Rectal smooth muscle tissue (tissue), 1 donor: ENCODE data around the gene VENTX.
"Not testable (repeated sequence)": the region's sequence is repeated elsewhere in the genome, so short reads cannot be mapped to it uniquely, and the experiment has no call there.

Experiments
- H3K27ac ChIP-seq: one replicate; pipeline ENCODE4 v1.7.0; 2013; ENCODE audit warnings: low read depth, low read length, inconsistent platforms
- H3K27me3 ChIP-seq: one replicate; pipeline ENCODE4 v1.7.0; 2013; ENCODE audit warnings: low read length; ENCODE audit not compliant: control insufficient read depth, insufficient read depth
- H3K36me3 ChIP-seq: one replicate; pipeline ENCODE4 v1.7.0; 2013; ENCODE audit warnings: low read length; ENCODE audit not compliant: control insufficient read depth, insufficient read depth
- H3K4me1 ChIP-seq: one replicate; pipeline ENCODE4 v1.7.0; 2013; ENCODE audit warnings: low read length; ENCODE audit not compliant: control insufficient read depth, insufficient read depth
- H3K4me3 ChIP-seq: one replicate; pipeline ENCODE4 v1.7.0; 2013; ENCODE audit warnings: low read length
- H3K9ac ChIP-seq: one replicate; pipeline ENCODE4 v1.7.0; 2013; ENCODE audit warnings: low read length

The VENTX gene

DNA sequence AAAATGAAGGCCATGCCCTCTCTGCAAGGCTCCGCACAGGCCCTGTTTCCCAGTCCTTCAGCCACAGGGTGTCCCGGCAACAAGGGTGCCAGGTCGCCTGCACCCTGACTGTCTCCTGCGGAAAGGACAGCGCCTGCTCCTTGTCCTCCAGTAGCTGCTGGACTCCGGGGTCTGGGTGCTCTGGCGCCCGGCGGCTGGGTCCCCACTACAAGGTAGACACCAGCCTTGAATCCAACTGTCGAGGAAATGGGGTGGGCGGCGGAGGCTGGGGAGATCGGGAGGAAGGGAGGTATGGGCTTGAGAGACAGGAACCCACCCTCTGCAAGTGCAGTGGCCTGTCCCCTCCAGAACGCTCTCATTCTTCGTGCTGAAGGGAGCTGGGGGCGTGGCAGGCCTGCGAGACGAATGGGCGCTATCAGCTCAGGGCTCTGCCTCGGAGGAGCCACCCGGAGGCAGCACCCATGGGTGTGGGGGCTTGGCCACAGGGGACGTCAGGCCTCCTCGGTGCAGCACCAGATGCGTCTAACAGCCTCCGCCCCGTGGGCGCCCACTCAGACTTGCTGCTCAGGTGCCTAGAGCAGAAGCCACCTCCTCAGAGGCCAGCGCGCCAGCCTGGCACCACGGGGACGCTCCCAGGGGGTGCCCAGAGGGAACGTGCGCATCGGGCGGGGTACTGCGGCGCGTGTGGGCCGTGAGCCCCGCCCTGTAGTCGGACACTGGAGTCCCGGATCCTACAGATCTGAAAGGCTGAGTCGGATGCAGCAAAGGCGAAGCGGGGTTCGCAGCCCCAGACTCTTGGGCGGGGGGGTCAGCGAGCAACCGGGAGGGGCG lies 23.5 kb downstream of the VENTX start:
- Histone ChIP-seq H3K36me3 (no peaks in the 10 kb centered on the region), H3K27me3 (no peaks in the 10 kb centered on the region), H3K9ac (no peak overlapping the region), H3K4me3 (peak overlapping the region; percentile 77), H3K27ac (peak overlapping the region; percentile 83), H3K4me1 (peaks cover 6% of the 10 kb centered on the region)

DNA sequence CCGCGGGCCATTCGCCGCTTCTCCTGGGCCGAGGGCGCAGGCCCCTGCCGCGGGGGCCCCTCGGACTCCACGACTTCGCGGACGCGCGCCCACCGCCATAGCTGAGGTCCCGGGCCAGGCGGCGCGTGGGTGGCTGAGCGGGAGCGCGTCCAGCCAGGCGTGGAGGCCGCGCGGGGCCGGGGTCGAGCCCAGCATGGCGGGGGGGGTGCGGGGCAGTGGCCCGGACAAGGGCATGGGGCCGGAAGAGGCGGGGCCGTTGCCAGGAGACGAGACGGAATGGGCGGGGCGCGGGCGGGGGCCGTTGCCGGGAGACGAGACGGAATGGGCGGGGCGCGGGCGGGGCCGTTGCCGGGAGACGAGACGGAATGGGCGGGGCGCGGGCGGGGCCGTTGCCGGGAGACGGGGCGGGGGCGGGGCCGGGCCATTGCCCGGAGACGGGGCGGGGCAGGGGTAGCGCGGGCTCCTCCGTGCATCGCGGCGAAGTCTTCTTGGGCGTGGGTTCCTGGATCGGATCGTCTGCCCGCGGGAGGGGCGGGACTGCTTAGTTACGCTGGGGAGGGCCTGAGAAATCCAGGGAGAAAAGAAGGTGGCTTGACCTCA lies 24.2 kb downstream of the VENTX start:
- Histone ChIP-seq H3K4me1 (peaks cover 6% of the 10 kb centered on the region), H3K27me3 (no peaks in the 10 kb centered on the region), H3K27ac (peak overlapping the region; percentile 83), H3K9ac (no peak overlapping the region), H3K36me3 (no peaks in the 10 kb centered on the region), H3K4me3 (peak overlapping the region; percentile 77)

DNA sequence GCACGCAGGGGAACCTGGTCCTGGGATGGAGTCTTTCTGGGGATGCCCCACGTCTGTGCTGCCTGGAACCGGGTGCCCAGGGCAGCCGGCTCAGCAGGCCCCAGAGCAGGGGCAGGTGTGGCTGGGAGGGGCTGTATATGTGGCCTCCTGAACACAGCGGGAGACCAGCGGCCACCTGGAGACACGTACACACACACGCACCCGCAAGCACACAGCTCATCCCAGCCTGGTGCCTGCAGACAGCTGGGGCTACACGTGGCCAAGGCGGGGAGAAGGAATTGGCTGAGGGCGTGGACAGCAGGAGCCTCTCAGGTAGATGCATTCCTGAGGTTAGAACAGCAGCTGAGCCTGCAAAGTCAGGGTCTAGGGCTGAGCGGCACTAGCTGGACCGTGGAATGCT lies 25.0 kb downstream of the VENTX start:
- H3K4me1 ChIP-seq: peaks cover 6% of the 10 kb centered on the region
- H3K4me3 ChIP-seq: peak overlapping the region; percentile 22
- H3K27ac ChIP-seq: no peak overlapping the region
- H3K36me3 ChIP-seq: no peaks in the 10 kb centered on the region
- no peak overlapping the region for H3K9ac ChIP-seq
- no peaks in the 10 kb centered on the region for H3K27me3 ChIP-seq

DNA sequence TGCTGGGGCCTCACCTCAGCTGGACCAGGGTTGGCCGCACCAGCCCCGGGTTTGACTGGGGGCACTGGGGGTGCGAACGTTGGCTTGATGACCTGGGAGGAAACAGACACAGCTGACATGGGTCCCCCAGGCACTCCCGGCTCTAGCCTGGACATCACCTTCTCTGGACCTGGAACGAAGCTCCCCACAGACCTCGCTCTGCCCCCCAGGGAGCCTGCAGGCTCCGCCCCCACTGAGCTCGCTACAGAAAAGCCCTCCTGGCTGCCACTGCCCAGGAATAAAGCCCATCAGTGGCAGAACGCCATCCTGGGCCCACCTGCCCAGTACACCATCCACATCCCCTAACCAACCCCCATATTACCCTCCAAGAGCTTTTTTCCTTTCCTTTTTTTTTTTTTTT lies 26.0 kb downstream of the VENTX start:
- peaks cover 6% of the 10 kb centered on the region for H3K4me1 ChIP-seq
- H3K4me3 ChIP-seq: no peak overlapping the region
- H3K9ac ChIP-seq: no peak overlapping the region
- H3K27ac ChIP-seq: no peak overlapping the region
- no peaks in the 10 kb centered on the region for H3K27me3 ChIP-seq
- no peaks in the 10 kb centered on the region for H3K36me3 ChIP-seq

DNA sequence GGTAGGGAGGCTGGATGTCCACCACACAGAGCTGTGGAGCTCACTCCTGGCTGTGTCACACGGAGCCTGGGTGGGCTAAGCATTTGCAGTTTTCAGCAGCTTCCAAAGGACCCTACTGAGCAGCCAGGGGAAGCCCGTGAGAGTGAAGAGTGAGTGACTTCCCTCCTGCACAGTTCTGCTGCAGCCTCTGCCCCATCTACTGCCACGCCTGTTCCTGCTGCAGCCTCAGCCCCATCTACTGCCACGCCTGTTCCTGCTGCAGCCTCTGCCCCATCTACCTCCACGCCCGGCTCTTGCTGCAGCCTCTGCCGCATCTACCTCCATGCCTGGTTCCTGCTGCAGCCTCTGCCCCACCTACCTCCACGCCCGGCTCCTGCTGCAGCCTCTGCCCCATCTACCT lies 26.8 kb downstream of the VENTX start:
- H3K27me3 ChIP-seq: no peaks in the 10 kb centered on the region
- no peaks in the 10 kb centered on the region for H3K36me3 ChIP-seq
- H3K4me3 ChIP-seq: no peak overlapping the region
- H3K9ac ChIP-seq: no peak overlapping the region
- no peak overlapping the region for H3K27ac ChIP-seq
- H3K4me1 ChIP-seq: peaks cover 6% of the 10 kb centered on the region

DNA sequence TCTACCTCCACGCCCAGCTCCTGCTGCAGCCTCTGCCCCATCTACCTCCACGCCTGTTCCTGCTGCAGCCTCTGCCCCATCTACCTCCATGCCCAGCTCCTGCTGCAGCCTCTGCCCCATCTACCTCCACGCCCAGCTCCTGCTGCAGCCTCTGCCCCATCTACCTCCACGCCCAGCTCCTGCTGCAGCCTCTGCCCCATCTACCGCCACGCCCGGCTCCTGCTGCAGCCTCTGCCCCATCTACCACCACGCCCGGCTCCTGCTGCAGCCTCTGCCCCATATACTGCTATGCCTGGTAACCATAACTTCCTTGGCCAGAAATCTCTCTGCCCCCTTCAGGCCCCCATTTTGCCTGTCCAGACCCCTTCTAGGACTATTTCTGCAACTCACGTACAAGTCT lies 27.4 kb downstream of the VENTX start:
- not testable (repeated sequence) for H3K27ac ChIP-seq, H3K4me3 ChIP-seq, H3K36me3 ChIP-seq

DNA sequence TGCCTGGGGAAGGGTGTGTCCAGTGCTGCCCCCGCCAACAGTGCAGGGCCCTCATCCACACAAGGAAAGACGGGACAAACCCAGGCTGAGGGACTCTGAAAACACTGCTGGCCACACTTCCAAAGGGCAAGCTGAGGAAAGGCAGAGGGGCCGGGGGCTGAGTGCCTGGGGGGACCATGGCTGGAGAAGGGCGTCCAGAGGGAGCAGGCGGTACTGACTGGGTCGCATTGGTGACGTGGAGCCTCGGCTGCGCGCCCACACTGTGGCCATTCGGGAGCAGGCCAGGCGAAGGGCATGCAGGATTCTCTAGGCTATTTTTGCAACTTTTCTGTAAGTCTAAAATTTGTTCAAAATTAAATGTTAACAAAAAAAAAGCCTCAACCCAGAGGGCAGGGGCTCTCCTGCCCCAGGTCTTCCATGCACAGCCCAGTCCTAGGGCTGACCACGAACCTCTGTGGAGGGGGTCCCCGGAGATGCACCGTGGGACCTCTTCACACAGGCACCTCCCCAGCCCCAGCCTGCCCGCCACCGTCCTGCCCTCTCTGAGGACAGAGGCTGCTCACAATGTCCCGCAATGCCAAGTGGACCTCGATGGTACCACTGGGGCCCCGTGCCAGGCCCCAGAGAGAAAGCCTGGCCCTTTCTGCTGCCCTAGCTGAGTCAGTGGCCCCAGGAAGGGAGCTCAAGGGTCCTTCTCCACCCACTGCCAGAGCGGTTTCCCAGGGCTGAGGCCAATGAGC lies 28.6 kb downstream of the VENTX start:
- Histone ChIP-seq H3K27me3 (no peaks in the 10 kb centered on the region), H3K4me1 (peaks cover 3% of the 10 kb centered on the region), H3K9ac (no peak overlapping the region), H3K27ac (no peak overlapping the region), H3K36me3 (no peaks in the 10 kb centered on the region), H3K4me3 (no peak overlapping the region)

More for the DNA sequence above, 27.4 kb downstream of the VENTX start:
- not testable (repeated sequence) for H3K9ac ChIP-seq, H3K4me1 ChIP-seq, H3K27me3 ChIP-seq

DNA sequence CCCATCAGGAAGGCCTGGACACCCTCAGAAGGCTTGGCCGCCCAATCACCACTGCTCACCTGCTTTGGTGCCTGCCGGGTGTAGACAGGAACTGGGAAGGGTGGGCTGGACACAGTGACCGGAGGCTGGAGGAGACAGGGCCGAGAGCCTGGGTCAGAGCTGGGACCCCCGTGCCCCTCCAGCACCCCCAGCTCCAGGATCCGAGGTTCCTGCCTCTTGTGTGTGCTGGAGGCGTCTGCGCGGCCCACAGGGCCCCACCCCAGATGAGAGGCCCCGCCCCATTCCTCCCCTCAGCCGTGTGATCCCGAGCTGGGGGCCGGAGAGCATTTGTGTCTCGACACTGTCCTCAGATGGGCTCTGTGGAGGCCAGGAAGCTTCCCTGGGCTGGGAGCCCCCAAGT lies 29.6 kb downstream of the VENTX start:
- Histone ChIP-seq H3K36me3 (no peaks in the 10 kb centered on the region), H3K4me1 (peaks cover 2% of the 10 kb centered on the region), H3K9ac (no peak overlapping the region), H3K4me3 (no peak overlapping the region), H3K27ac (no peak overlapping the region), H3K27me3 (no peaks in the 10 kb centered on the region)

DNA sequence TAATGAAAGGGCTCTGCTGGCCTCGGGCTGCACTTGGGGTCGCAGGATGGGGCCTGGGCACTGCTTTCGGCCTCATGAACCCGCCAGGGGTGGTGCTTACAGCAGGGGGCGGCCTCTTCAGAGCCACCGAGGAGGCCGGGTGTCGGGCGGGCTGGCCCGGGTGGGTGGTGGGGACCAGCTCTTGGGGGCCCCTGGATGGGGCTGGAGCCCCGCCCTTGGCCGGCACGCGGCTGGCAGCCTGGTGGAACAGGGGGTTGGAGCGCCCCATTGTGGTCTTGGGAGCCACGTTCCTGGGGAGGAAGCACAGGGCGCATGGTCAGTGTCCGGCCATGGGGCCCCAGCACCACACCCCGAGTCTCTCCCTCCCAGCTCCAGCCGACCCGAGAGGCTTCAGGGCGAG lies 30.2 kb downstream of the VENTX start:
- H3K4me1 ChIP-seq: no peaks in the 10 kb centered on the region
- no peak overlapping the region for H3K4me3 ChIP-seq
- H3K27ac ChIP-seq: no peak overlapping the region
- no peaks in the 10 kb centered on the region for H3K36me3 ChIP-seq
- no peak overlapping the region for H3K9ac ChIP-seq
- no peaks in the 10 kb centered on the region for H3K27me3 ChIP-seq

DNA sequence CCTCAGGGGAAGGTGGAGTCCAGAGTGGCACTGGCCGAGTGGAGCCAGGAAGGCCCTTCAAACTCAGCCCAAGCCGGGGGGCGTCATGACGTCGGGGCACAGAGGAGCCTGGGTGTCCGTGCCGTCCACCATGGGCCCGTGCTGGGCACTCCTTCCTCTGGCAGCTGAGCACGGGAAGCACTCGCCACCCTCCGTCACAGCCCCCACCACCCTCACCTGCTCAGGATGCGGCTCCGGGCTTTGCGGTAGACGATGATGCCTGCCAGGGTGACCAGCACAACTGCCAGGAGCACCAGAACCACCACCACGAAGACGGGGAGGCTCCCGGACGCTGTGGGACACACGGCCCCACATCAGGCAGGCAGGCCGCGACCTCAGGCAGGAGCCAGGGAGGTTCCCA lies 30.9 kb downstream of the VENTX start:
- no peaks in the 10 kb centered on the region for H3K36me3 ChIP-seq
- H3K4me3 ChIP-seq: no peak overlapping the region
- H3K9ac ChIP-seq: no peak overlapping the region
- no peaks in the 10 kb centered on the region for H3K4me1 ChIP-seq
- no peaks in the 10 kb centered on the region for H3K27me3 ChIP-seq
- no peak overlapping the region for H3K27ac ChIP-seq

DNA sequence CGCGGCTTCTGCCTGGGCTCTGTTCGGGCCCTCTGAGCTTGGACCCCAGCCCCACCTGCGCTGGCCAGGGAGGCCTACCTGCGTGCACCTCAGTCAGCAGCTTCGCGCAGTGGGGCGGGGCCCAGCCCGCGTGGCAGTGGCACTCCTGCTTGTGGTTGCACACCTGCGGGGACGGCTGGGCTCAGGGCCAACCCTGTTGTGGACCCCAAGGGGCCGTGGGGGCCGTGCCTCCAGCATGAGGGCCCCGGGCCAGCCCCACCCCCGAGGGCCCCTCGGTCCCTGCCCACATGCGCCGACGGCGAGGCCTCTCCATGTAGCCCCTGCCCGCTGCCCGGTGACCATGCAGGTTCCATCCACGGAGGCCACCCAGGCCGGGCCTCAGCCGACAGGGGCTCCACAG lies 31.7 kb downstream of the VENTX start:
- no peak overlapping the region for H3K4me3 ChIP-seq
- H3K4me1 ChIP-seq: no peaks in the 10 kb centered on the region
- no peak overlapping the region for H3K9ac ChIP-seq
- no peaks in the 10 kb centered on the region for H3K36me3 ChIP-seq
- H3K27ac ChIP-seq: no peak overlapping the region
- H3K27me3 ChIP-seq: peaks cover under 1% of the 10 kb centered on the region

DNA sequence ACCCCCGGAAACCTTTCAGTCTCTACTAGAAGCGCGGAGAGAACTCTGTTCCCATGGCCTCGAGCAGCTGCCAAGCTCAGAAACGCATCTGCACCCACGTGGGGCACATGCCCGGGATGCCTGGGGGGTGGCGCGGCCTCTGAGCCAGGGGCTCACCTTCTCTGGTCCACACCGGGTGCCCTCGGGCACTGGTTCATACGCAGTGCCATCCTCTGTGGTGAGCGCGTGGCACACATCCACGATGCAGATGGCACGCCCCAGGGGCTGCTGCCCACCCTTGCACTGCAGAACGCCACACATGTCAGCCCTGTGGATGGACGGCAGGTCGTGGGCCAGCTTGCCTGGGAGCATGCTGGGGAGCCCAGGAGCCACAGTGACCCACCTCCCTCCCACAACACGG lies 32.5 kb downstream of the VENTX start:
- Histone ChIP-seq H3K36me3 (no peaks in the 10 kb centered on the region), H3K27me3 (peaks cover 5% of the 10 kb centered on the region), H3K27ac (no peak overlapping the region), H3K4me3 (no peak overlapping the region), H3K9ac (no peak overlapping the region), H3K4me1 (no peaks in the 10 kb centered on the region)
